DMS53 (cell line): ENCODE data around the gene MT1E.
"Not testable (repeated sequence)": the region's sequence is repeated elsewhere in the genome, so short reads cannot be mapped to it uniquely, and the experiment has no call there.

ENCODE experiments used
- DNase-seq: peaks from one replicate; lab custom pipeline; 2025; lab: John Stamatoyannopoulos, UW

The MT1E gene

GRCh38 chr16:56647641-56648431 lies 22.3 kb downstream of the MT1E start:
- no peak for DNase-seq

- DNase-seq = no peak
Measured at GRCh38 chr16:56649271-56649670, 23.7 kb downstream of the MT1E start.

DNA sequence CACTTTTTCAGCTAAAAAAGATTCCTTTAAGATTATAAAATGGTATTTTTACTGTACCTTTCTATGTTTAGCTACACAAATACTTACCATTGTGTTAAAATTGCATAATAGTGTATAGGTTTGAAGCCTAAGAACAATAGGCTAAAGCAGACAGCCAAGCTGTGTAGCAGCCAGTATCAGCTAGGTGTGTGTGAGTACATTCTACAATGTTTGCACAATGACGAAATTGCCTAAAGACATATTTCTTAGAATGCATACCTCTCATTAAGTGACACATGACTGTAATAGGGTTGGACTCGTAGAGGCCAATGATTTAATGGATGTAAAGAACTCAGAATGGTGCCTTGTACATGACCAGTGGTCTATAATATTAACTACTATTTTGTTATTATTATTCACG lies 24.2 kb downstream of the MT1E start:
- peak; percentile 29 for DNase-seq

- DNase-seq = no peak
Measured at GRCh38 chr16:56651586-56651985, 26.0 kb downstream of the MT1E start, which contains the start of gene MT1B. TSS of gene MT1B (plus strand) at chr16:56651886. CDS start at chr16:56651954, 68 bp downstream.

- no peak for DNase-seq
Measured at GRCh38 chr16:56652600-56652999, 27.0 kb downstream of the MT1E start.

GRCh38 chr16:56653218-56653617 lies 27.6 kb downstream of the MT1E start:
- no peak for DNase-seq

- peak; percentile 91 for DNase-seq
Measured at GRCh38 chr16:56657555-56658326, 32.2 kb downstream of the MT1E start, which contains the start of gene MT1F. TSS of gene MT1F (plus strand) at chr16:56657959. CDS start at chr16:56658059, 100 bp downstream.

- no peak for DNase-seq
Measured at GRCh38 chr16:56658327-56658875, 32.8 kb downstream of the MT1E start.

- peak; percentile 63 for DNase-seq
Measured at GRCh38 chr16:56662357-56663354, 37.1 kb downstream of the MT1E start.

DNA sequence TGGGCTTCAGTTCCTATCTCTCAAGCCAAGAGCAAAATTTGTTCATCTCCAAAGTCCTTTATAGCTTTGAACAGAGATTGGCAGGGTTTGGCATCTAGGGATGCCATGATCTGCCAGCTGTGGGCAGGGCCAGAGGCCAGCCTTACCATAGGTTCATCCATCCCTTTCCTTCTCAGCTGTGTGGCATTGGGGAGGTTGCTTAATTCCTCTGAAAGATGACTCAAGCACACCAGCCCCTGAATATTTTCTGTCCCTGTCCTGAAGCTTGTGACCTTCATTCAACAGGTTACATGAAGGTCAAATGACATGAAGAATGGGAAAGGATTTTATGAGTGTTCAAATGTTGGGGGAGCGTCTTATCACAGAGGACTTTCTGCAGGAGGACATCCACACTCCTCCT lies 38.9 kb downstream of the MT1E start:
- no peak for DNase-seq

- DNase-seq = not testable (repeated sequence)
Measured at GRCh38 chr16:56665286-56666261, 40.0 kb downstream of the MT1E start.

DNA sequence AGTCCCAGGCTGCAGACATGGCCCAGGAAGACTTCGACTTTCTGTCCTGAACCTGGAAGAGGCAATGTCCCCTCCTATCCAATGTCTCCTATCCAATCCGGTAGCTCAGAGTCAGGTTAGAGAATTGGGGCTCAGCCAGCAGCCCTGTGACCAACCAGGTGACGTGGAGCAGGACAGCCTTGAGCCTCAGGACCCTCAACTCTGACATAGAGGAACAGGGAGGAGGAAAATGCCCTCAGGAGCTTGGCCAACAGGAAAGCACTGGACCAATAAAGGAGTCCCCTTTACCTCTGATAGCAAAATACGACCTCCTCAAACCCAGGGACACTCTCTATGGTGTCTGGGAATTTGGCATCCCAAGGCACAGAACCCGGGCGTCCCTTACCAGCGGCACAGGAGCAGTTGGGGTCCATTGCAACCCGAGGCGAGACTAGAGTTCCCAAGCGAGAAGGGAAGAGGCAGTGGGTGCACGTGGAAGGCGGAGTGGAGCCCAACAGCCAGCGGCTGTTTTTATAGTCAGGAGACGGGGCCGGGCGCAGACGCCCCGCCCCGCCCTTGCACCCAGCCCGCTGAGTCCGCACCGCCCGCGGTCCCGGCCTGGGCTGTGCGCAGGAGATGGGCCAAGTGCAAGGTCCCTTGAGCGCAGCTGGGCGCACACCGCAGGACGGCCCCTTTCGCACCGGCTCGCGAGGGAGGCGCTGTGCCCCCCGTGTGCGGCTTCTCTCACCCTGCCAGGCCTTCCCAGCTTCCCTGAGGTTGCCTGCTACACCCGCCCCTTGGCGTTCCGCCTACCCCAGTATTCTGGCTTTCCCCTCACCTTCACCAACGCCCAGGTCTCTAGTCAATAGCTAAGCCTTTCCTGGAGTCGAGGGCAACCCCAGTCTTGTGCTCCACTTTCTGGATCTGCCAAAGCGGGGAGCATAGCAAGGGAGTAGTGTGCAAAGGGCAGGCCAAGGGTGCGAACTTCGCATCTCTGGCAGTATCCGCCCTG lies 42.3 kb downstream of the MT1E start, which contains the start of gene MT1G:
Gene MT1G (minus strand): TSS at position 485 of the 991 bp plus-strand sequence. CDS start 72 bp downstream, at position 413.
- DNase-seq = peak; percentile 87

- DNase-seq = peak; percentile 32
Measured at GRCh38 chr16:56669005-56669839, 43.6 kb downstream of the MT1E start, which contains the start of gene MT1H. TSS of gene MT1H (plus strand) at chr16:56669814. CDS start at chr16:56669885, 71 bp downstream.

DNA sequence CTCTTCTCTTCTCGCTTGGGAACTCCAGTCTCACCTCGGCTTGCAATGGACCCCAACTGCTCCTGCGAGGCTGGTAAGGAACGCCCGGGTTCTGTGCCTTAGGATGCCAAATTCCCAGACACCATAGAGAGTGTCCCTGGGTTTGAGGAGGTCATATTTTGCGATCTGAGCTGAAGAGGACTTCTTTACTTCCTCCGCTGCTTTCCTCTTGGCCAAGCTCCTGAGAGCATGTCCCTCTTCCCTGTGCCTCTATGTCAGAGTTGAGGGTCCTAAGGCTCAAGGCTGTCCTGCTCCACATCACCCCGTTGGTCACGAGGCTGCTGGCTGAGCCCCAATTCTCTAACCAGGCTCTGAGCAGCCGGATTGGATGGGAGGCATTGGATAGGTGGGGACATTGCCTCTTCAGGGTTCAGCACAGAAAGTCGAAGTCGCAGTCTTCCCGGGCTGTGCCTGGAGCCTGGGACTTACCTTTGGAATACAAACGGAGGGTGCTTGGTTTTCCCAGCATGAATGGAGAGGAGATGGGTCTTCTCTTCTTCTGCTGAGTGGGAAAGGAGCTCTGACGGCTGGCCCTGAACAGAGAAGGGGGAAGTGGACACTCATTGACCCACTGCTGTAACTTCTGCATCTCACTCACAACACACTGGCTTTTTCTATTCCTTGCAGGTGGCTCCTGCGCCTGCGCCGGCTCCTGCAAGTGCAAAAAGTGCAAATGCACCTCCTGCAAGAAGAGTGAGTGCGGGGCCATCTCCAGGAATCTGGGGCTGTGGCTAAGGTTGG lies 44.4 kb downstream of the MT1E start:
- DNase-seq = no peak

GRCh38 chr16:56670620-56670934 lies 45.0 kb downstream of the MT1E start:
- DNase-seq = no peak

DNA sequence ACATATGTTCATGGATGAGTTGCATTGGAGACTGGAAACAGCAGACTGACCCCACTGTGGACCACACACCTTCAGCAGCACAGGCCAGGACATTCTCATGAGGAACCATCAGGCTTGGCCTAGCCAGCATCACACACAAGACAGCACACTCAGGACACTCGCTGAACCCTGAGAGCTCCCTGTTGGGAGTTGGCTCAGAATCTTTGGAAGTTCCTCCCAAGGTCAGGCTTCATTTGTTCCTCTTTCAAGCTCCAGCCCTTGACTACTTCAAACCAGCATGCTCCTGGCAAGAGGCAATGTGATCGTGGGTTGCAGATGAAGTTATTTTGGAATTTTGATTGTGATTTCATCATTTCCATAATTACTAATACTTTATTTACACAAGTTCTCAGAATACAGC lies 46.1 kb downstream of the MT1E start:
- not testable (repeated sequence) for DNase-seq

DNA sequence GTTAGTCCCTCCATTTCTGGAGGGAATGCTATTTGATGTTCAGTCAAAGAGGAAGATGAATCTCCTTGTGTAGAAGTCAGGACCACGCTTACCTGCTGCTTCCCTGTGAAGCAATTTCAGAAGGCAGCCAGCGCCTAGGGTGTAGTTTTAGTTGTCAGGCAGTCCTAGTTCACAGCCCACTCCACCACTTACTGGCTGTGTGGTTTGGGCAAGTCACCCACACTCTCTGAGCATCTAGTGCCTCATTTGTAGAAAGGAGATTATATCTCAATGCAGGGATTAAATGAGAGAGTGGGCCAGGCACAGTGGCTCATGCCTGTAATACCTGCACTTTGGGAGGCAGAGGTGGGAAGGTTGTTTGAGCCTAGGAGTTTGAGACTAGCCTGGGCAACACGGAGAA lies 46.6 kb downstream of the MT1E start:
- DNase-seq = not testable (repeated sequence)
